IPS-18a (cell line): Measurements from ENCODE around the gene FNDC1.

Experiments used
- H3K27ac ChIP-seq: one replicate; pipeline ENCODE4 v1.5.1; 2013; ENCODE audit warnings: low read length
- H3K27me3 ChIP-seq: one replicate; pipeline ENCODE4 v1.6.1; 2013; ENCODE audit warnings: mild to moderate bottlenecking, low read length; ENCODE audit not compliant: control insufficient read depth, insufficient read depth
- H3K36me3 ChIP-seq: one replicate; pipeline ENCODE4 v1.6.1; 2013; ENCODE audit warnings: low read depth, low read length; ENCODE audit not compliant: control insufficient read depth
- H3K4me1 ChIP-seq: one replicate; pipeline ENCODE4 v1.6.1; 2013; ENCODE audit warnings: low read depth, low read length; ENCODE audit not compliant: control insufficient read depth
- H3K4me3 ChIP-seq: one replicate; pipeline ENCODE4 v1.5.1; 2013; ENCODE audit warnings: low read length
- H3K9ac ChIP-seq: one replicate; pipeline ENCODE4 v1.6.1; 2013; ENCODE audit warnings: mild to moderate bottlenecking, low read length, moderate library complexity
- H3K9me3 ChIP-seq: one replicate; pipeline ENCODE4 v1.6.1; 2013; ENCODE audit warnings: low read depth, low read length; ENCODE audit not compliant: control insufficient read depth

Gene FNDC1

GRCh38 chr6:159302594-159302992 is 133.4 kb downstream of the FNDC1 start:
- no peaks in the 10 kb centered on the region for H3K36me3 ChIP-seq
- H3K9me3 ChIP-seq: no peaks in the 10 kb centered on the region
- no peak overlapping the region for H3K4me3 ChIP-seq
- H3K9ac ChIP-seq: no peak overlapping the region
- H3K4me1 ChIP-seq: no peaks in the 10 kb centered on the region
- H3K27me3 ChIP-seq: no peaks in the 10 kb centered on the region
- H3K27ac ChIP-seq: no peak overlapping the region

DNA sequence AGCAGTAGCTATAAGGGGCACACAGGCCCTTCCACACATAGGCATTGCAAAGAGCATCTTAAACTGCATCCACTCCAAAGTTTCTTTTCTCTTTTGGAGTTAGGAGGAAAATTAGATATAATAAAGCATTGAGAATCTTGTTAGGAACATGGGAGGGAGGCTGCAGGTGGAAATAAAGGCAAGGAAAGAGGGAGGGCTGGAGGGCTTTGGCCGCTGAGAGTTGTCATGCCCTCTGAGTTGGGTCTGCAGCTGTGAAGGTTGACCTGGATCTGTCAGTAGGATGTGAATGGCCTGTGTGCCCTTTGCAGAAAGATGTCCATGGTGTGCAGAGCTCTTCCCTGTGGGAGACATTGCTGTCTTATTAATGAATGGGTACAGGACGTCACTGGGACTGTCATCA is 134.0 kb downstream of the FNDC1 start:
- Histone ChIP-seq H3K27me3 (no peaks in the 10 kb centered on the region), H3K4me3 (no peak overlapping the region), H3K36me3 (no peaks in the 10 kb centered on the region), H3K9me3 (no peaks in the 10 kb centered on the region), H3K27ac (no peak overlapping the region), H3K4me1 (no peaks in the 10 kb centered on the region), H3K9ac (no peak overlapping the region)

DNA sequence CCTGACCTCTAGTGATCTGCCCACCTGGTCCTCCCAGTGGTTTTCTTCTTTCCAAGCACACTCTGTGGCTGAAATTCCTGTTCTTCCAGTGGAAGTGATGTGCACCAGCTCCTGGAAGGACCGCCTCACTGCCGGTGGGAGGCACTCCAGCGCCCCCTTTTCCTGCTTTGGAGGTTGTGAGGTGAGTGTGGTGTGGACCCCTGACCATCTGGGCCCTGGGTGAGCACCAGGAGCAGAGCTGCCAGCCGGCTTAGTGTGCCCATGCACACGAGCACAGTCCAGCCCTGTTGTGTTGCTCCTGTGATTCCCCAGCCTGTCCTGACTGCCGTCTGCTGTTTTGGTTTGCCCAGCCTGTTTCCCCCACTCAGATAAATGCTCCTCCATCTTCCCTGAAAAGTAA is 134.6 kb downstream of the FNDC1 start:
- Histone ChIP-seq H3K9me3 (no peaks in the 10 kb centered on the region), H3K4me1 (no peaks in the 10 kb centered on the region), H3K4me3 (no peak overlapping the region), H3K27ac (no peak overlapping the region), H3K27me3 (no peaks in the 10 kb centered on the region), H3K36me3 (no peaks in the 10 kb centered on the region), H3K9ac (no peak overlapping the region)

- H3K9ac ChIP-seq: no peak overlapping the region
- no peaks in the 10 kb centered on the region for H3K27me3 ChIP-seq
- H3K27ac ChIP-seq: no peak overlapping the region
- no peak overlapping the region for H3K4me3 ChIP-seq
- no peaks in the 10 kb centered on the region for H3K36me3 ChIP-seq
- H3K9me3 ChIP-seq: no peaks in the 10 kb centered on the region
- H3K4me1 ChIP-seq: no peaks in the 10 kb centered on the region
Observed at GRCh38 chr6:159304641-159305040, 135.4 kb downstream of the FNDC1 start.

DNA sequence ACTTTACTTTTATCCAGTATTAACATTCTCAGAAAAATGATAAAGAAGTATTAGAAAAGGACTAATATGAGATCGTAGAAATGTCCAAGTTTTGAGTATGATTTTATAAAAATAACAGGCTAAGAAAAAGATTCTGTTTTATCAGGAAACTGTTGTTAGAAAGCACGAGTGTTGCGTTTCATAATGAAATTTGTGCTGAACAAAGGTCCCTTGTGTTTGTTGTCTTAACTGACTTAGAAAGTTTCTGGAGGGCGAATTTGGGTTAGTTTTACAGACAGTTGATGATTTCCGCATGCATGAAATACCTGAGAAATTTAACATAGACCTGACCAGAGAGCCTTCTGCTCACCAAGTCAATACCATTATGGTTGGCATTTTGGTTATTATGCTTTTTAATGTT is 136.0 kb downstream of the FNDC1 start:
- no peak overlapping the region for H3K27ac ChIP-seq
- no peaks in the 10 kb centered on the region for H3K9me3 ChIP-seq
- H3K27me3 ChIP-seq: no peaks in the 10 kb centered on the region
- no peaks in the 10 kb centered on the region for H3K4me1 ChIP-seq
- no peaks in the 10 kb centered on the region for H3K36me3 ChIP-seq
- no peak overlapping the region for H3K4me3 ChIP-seq
- no peak overlapping the region for H3K9ac ChIP-seq

GRCh38 chr6:159305804-159306537 is 136.8 kb downstream of the FNDC1 start:
- H3K27me3 ChIP-seq: no peaks in the 10 kb centered on the region
- no peaks in the 10 kb centered on the region for H3K9me3 ChIP-seq
- H3K36me3 ChIP-seq: no peaks in the 10 kb centered on the region
- H3K4me1 ChIP-seq: no peaks in the 10 kb centered on the region
- no peak overlapping the region for H3K9ac ChIP-seq
- H3K27ac ChIP-seq: no peak overlapping the region
- H3K4me3 ChIP-seq: no peak overlapping the region

DNA sequence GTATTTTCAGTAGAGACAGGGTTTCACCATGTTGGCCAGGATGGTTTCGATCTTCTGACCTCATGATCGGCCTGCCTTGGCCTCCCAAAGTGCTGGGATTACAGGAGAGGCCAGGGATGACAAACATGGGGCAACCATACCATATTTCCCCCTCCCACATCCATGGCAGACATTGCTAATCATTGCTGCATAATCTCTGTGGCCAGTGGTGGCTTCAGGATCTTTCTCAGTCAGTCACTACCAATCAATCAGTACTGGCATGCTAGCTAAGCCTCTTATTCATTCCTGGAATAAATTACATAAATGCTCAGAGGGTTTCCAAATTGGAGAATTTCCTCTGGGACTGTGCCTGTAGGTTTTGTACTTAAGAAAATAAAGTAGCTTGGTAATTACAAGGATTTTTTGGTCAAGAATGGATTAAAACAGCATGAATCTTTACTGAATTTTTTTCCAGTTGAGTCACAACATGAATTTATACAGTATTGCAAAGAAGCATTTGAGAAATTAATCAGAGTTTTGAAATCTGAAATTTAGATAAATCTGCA is 138.1 kb downstream of the FNDC1 start:
- Histone ChIP-seq H3K27ac (no peak overlapping the region), H3K9ac (no peak overlapping the region), H3K27me3 (no peaks in the 10 kb centered on the region)

DNA sequence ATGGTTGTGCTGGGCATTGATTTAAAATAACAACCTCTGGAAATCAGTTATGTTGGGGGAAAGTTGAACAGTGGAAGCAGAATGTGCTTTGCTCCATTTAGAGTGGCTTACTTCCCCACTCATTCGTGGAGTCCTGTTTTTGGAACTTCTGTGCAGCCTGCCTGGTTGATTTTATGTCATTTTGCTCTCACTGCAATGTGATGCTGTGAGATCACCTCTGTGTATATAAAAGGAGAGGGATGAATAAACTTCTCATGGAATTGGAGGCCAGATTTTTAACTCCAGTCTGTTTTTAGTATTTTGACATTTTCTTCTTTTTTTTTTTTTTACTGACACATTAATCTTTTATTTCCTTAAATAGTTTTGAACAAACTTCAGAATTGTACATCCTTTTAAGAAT is 139.0 kb downstream of the FNDC1 start:
- H3K27ac ChIP-seq: no peak overlapping the region
- no peaks in the 10 kb centered on the region for H3K4me1 ChIP-seq
- no peak overlapping the region for H3K9ac ChIP-seq
- H3K4me3 ChIP-seq: no peak overlapping the region
- H3K27me3 ChIP-seq: no peaks in the 10 kb centered on the region
- no peaks in the 10 kb centered on the region for H3K36me3 ChIP-seq
- no peaks in the 10 kb centered on the region for H3K9me3 ChIP-seq

More for the DNA sequence above, 138.1 kb downstream of the FNDC1 start:
- Histone ChIP-seq H3K4me1 (no peaks in the 10 kb centered on the region), H3K4me3 (no peak overlapping the region), H3K9me3 (no peaks in the 10 kb centered on the region), H3K36me3 (no peaks in the 10 kb centered on the region)

- Histone ChIP-seq H3K9me3 (no peaks in the 10 kb centered on the region), H3K4me3 (no peak overlapping the region), H3K9ac (no peak overlapping the region), H3K27me3 (no peaks in the 10 kb centered on the region), H3K27ac (no peak overlapping the region), H3K36me3 (no peaks in the 10 kb centered on the region), H3K4me1 (no peaks in the 10 kb centered on the region)
Observed at GRCh38 chr6:159309723-159310122, 140.5 kb downstream of the FNDC1 start.

- H3K9me3 ChIP-seq: no peaks in the 10 kb centered on the region
- H3K4me3 ChIP-seq: no peak overlapping the region
- H3K4me1 ChIP-seq: no peaks in the 10 kb centered on the region
- H3K9ac ChIP-seq: no peak overlapping the region
- H3K27me3 ChIP-seq: no peaks in the 10 kb centered on the region
- no peak overlapping the region for H3K27ac ChIP-seq
- H3K36me3 ChIP-seq: no peaks in the 10 kb centered on the region
Observed at GRCh38 chr6:159311618-159312017, 142.4 kb downstream of the FNDC1 start.

- no peak overlapping the region for H3K9ac ChIP-seq
- H3K4me1 ChIP-seq: no peaks in the 10 kb centered on the region
- no peaks in the 10 kb centered on the region for H3K36me3 ChIP-seq
- H3K4me3 ChIP-seq: no peak overlapping the region
- H3K27me3 ChIP-seq: no peaks in the 10 kb centered on the region
- H3K27ac ChIP-seq: no peak overlapping the region
- H3K9me3 ChIP-seq: no peaks in the 10 kb centered on the region
Observed at GRCh38 chr6:159312206-159312605, 143.0 kb downstream of the FNDC1 start.

DNA sequence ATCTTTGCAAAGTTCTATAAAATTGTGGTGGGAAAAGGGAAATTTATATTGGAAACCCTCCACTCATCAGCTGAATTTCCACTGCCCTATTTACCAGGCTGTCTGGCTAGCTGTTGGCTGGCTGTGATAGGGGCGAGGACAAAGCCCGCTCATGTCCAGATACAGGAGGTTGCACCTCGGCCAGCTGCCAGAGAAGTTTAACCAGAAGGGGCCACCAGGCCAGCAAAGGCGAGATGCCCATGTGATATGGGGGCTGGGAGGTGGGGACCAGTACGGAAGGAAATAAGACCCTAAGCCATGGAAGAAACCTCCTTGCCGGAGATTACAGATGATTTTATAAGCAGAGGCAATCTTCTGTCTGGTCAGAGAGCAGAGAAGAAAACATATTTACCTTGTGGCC is 143.8 kb downstream of the FNDC1 start:
- H3K9me3 ChIP-seq: no peaks in the 10 kb centered on the region
- H3K36me3 ChIP-seq: no peaks in the 10 kb centered on the region
- H3K27ac ChIP-seq: no peak overlapping the region
- no peaks in the 10 kb centered on the region for H3K4me1 ChIP-seq
- no peaks in the 10 kb centered on the region for H3K27me3 ChIP-seq
- H3K9ac ChIP-seq: no peak overlapping the region
- H3K4me3 ChIP-seq: no peak overlapping the region
